Right renal pelvis (tissue), 4 donors: ENCODE measurements around the gene C16orf54. TPM values are rescaled to one million over a fixed set of nuclear protein-coding genes. Genes with fewer than 3 reads are reported as not detected.
A peak's percentile ranks its signal among the peaks of the same experiment; 100 is the strongest.
"Not testable (repeated sequence)": the region's sequence is repeated elsewhere in the genome, so short reads cannot be mapped to it uniquely, and the experiment has no call there.

Source experiments
- DNase-seq, 4 donors: peaks; one replicate each; pipeline ENCODE4 v3.0.0-alpha.2; 2013; ENCODE audit warnings: low read depth in 4 of 4, low spot score in 3 of 4, missing footprints in 1 of 4
- polyA plus RNA-seq, 4 donors: library from polyadenylated mRNA; unstranded; fragments of 120-200 nt; gene quantifications; one replicate each; pipeline ENCODE4 v1.2.1, GENCODE V29; 2013; ENCODE audit not compliant: insufficient read length in 4 of 4

The C16orf54 gene
- polyA plus RNA-seq, 4 donors, result 0.19 to 0.28 (median 0.22) TPM

DNA sequence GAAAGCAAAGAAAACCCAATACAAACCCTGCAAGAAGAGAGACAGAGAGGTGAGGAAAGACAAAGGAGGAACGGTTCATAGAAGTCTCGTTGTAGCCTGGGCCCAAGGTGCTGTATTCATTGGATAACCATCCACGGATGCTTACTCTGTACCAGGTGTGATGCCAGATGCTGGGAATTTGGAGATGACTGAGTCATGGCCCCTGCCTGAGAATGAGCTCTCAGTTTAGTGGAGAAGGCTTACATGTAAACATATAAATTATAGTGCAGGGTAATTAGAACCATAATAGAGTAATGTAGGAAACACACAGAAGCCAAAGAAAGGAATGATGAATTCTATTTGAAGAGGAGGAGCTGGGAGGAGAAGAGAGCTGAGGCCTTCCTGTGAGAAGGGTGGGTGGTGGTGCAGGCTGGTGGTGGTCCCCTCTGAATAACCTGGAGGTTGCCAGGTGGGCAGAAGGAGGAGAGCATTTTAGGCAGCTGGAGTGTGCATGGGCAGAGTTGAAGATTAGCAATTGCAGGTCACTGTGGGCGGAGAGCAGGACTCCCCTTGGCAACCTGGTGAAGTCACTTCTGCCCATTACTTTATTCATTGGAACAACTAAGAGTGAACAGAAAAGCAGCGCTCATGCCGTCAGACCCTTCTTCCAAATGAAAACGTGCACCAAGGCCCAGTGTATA, 24.6 kb upstream of the C16orf54 start:
- no peak for DNase-seq

DNA sequence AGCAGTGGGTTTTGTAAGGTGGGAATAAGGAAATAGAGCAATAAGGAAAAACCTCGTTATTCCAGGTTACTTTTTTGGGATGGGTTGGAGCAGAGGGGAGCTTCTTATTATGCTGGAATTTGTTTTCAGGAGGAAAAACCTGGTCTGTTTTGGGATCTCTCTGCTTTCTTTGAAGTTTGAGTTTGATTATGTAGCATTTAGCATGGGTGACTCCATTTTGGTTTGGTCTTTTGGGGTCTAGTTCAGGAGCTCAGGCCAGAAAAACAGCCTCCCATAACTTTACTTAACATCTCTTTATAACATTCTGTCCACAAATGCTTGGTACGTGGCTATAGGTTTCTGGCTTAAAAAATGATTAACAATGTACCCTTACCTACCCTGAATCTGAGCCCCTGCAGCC, 23.7 kb upstream of the C16orf54 start:
- DNase-seq, result no peak

- no peak for DNase-seq
Measured at GRCh38 chr16:29767062-29767461, 21.3 kb upstream of the C16orf54 start.

DNA sequence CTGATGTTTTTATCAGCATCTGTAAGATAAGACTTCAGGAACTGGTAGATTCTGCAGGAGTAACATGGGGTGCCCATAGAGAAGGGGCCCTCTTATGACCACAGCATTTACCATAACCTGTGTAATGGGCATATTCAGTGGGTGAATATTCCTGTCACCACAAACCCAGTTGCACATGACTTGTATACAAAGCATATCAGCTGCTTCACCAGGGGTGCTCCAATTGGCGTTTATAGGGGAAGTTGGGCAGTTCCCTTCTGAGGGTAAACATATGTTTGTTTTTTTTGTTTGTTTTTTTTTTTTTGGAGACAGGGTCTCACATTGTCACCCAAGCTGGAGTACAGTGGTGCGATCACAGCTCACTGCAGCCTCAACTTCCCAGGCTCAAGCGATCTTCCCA, 20.8 kb upstream of the C16orf54 start:
- DNase-seq, result no peak

DNA sequence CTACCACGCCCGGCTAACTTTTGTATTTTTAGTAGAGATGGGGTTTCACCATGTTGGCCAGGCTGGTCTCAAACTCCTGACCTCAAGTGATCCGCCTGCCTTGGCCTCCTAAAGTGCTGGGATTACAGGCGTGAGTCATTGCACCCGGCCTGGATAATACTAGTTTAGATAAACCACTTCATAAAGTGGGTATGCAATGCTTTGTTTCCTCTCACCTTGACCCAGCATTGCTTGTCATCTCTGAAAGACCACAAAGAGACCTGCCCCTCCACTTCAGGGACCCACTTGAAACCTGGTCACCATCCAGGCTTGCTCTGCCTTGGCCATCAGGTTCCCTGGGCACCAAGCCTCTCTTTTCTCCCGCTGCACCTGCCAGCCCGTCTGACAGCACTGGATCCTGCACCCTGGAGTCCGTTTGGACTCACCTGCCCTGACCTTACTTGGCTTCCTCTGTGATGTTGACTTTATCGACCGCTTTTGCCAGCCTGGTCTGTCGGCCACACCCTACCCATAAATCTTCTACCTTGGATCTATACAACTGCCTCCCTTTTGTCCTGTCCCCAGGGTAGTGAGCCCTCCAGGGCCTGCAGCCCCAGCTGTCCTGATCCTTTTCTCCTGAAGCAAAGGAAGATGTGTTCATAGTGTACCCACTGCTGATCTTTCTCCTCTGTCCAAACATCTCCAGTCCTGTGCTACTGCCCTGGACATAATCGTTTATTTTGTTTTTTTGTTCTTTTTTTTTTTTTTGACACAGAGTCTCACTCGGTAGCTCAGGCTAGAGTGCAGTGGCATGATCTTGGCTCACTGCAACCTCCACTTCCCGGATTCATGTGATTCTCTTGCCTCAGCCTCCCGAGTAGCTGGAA, 19.6 kb upstream of the C16orf54 start:
- no peak for DNase-seq

GRCh38 chr16:29763326-29763725, 17.5 kb upstream of the C16orf54 start:
- no peak for DNase-seq

GRCh38 chr16:29761882-29762281, 16.1 kb upstream of the C16orf54 start:
- DNase-seq, result no peak

GRCh38 chr16:29761280-29761651, 15.5 kb upstream of the C16orf54 start:
- not testable (repeated sequence) for DNase-seq

- no peak for DNase-seq
Measured at GRCh38 chr16:29760567-29761279, 14.9 kb upstream of the C16orf54 start.

DNA sequence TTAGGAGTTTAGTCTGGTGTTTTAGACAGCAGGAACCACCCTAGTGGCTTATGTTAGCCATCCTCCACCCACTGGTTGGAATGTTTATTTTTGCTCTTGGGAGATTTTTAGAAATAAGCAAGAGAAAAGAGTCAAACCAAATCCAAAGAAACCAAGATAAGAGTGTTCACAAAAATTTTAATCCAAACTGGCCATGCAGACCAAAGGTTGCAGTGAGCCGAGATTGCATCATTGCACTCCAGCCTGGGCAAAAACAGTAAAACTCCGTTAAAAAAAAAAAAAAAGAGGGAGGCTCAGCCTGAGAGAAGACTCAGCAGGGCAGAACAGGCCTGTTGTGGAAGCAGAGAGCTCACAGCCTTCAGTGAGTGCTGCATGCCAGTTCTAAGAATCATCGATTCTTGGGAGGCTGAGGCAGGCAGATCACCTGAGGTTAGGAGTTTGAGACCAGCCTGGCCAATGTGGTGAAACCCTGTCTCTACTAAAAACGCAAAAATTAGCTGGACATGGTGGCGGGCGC, 12.2 kb upstream of the C16orf54 start:
- DNase-seq, result peak in 1 of 4 donors; percentile 12

DNA sequence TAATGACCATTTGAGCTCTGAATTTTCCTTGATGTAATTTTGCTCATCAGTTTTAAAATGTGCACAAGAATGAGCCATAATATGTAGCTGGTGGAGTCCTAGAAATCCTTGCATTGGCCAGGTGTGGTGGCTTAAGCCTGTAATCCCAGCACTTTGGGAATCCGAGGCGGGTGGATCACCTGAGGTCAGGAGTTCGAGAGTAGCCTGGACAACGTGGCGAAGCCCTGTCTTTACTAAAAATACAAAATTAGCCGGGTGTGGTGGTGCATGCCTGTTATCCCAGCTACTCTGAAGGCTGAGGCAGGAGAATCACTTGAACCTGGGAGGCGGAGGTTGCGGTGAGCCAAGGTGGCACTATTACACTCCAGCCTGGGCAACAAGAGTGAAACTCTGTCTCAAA, 11.3 kb upstream of the C16orf54 start:
- not testable (repeated sequence) for DNase-seq

GRCh38 chr16:29756654-29757053, 10.9 kb upstream of the C16orf54 start:
- no peak for DNase-seq

DNA sequence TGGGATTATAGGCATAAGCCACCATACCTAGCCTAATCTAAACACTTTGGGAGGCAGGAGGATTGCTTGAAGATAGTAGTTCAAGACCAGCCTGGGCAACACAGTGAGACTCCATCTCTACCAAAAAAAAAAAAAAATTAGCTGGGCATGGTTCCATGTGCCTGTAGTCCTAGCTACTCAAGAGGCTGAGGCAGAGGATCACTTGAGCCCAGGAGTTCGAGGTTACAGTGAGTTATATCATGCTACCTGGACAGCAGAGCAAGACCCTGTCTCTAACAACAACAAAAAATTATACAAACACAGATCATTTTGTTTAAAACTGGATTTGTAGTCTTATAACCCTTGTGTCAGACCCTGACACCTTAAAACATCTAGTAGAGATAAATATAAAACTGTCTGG, 7.7 kb upstream of the C16orf54 start:
- DNase-seq, result no peak

DNA sequence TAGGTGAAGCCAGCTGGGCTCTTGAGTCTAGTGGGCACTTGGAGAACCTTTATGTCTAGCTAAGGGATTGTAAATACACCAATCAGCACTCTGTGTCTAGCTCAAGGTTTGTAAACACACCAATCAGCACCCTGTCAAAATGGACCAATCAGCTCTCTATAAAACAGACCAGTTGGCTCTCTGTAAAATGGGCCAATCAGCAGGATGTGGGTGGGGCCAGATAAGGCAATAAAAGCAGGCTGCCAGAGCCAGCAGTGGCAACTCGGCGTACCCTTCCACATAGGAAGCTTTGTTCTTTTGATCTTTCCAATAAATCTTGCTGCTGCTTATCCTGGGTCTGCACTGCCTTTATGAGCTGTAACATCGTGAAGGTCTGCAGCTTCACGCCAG, 3.0 kb upstream of the C16orf54 start:
- not testable (repeated sequence) for DNase-seq

DNA sequence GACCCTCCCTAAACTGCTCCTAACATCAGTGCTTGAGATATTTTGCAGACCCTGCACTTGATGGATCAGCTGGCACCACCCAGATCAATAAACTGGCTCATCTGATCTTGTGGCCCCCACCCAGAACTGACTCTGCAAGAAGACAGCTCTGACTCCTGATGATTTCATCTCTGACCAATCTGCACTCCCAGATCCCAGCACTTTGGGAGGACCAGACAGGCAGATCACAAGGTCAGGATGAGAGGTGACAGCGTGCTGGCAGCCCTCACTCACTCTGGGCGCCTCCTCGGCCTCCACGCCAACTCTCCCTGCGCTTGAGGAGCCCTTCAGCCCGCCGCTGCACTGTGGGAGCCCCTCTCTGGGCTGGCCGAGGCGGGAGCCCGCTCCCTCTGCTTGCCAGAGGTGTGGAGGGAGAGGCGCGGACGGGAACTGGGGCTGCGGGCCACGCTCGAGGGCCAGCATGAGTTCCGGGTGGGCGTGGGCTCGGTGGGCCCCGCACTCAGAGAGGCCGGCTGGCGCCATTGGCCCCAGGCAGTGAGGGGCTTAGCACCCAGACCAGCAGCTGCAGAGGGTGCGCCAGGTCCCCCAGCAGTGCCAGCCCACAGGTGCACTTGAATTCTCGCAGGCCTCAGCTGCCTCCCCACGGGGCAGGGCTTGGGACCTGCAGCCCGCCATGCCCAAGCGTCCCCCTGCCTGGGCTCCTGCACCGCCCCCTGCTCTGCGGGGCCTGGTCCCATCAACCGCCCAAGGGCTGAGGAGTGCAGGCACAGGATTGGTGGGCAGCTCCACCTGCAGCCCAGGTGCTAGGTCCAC, 2.4 kb upstream of the C16orf54 start:
- no peak for DNase-seq

GRCh38 chr16:29746518-29746917, 728 bp upstream of the C16orf54 start:
- DNase-seq, result not testable (repeated sequence)

- DNase-seq, result no peak
Measured at GRCh38 chr16:29745121-29745852, 503 bp downstream of the C16orf54 start.

DNA sequence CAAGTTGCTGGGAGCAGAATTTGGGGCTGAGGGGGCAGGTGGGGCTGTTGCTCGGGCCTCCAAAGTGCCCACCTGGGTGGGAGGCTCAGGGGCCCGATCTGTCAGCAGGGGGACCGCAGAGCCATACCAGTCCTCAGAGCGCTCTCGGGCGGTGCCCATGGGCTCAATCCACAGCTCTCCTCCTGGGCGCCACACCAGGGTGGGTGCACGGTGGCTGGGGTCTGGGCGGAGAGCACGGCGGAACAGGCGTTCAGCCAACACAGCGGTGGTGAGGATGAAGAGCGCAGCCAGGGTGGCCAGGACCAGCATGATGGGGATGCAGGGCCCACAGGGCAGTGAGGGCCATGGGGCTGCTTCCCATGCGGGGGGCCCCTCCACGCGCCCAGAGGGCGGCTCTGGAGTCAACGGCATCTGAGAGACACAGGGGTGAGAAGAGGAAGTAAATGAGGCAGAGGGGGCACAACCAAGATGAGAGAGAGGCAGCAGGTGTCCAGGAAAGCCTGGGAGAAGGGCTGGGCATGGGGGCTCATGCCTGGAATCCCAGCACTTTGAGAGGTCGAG, 1.2 kb downstream of the C16orf54 start:
- DNase-seq, result no peak

- no peak for DNase-seq
Measured at GRCh38 chr16:29743827-29744531, 1.8 kb downstream of the C16orf54 start.
